C4-2B (cell line): ENCODE results near the gene DDC.

Experiments used
- CTCF ChIP-seq: fragments of 450-650 bp; conservative IDR thresholded peaks from 2 replicates; pipeline ENCODE4 v1.5.1; 2017; ENCODE audit warnings: mild to moderate bottlenecking
- ZFX ChIP-seq: fragments of 450-650 bp; IDR thresholded peaks from 2 replicates; pipeline ENCODE4 v1.6.1; 2017

- TF ChIP-seq ZFX (no peak), CTCF (no peak)
Observed at GRCh38 chr7:50567715-50568261, 2.6 kb upstream of the DDC start.
